PC-9 (cell line): Measurements from ENCODE around the gene RGS7. TPM values are rescaled to one million over a fixed set of nuclear protein-coding genes. Genes with fewer than 3 reads are reported as not detected.

Experiments
- BruUV-seq: library from RNA; stranded (reverse); fragments of 400-500 nt; replicated peaks from 2 replicates; lab custom pipeline; 2021; lab: Mats Ljungman, UMichigan
- CTCF ChIA-PET: fragments of 300-600 bp; sonication (Branson Sonifier 250); formaldehyde crosslinking; loops from one replicate; lab custom pipeline; 2022; ENCODE audit warnings: antibody characterized with exemption; lab: Charles Lee
- POLR2A ChIA-PET: fragments of 300-600 bp; sonication (Branson Sonifier 250); formaldehyde crosslinking; loops from one replicate; lab custom pipeline; 2022; ENCODE audit warnings: antibody characterized with exemption; ENCODE audit not compliant: unreplicated experiment; lab: Charles Lee
- DNase-seq, 2 experiments: peaks; one replicate each; pipeline versions ENCODE4 v3.0.0 to v3.0.0-alpha.2; 2015 to 2022; ENCODE audit warnings: mixed read lengths in 1 of 2
- H2AFZ ChIP-seq: fragments of 200-600 bp; sonication (generic); 2 replicates; pipeline ENCODE4 v1.8.1; 2017; ENCODE audit warnings: antibody characterized with exemption
- H3F3A ChIP-seq: fragments of 200-600 bp; sonication (generic); 2 replicates; pipeline ENCODE4 v1.8.1; 2017; ENCODE audit warnings: antibody characterized with exemption, mild to moderate bottlenecking, low read depth; ENCODE audit not compliant: insufficient read depth
- H3K27ac ChIP-seq: fragments of 200-600 bp; sonication (generic); 2 replicates; pipeline ENCODE4 v1.6.1; 2016; ENCODE audit warnings: mixed run types
- H3K27me3 ChIP-seq: fragments of 200-600 bp; sonication (generic); 2 replicates; pipeline ENCODE4 v1.6.1; 2016; ENCODE audit warnings: low read depth, mixed run types; ENCODE audit not compliant: insufficient read depth
- H3K36me3 ChIP-seq: fragments of 200-600 bp; sonication (generic); 2 replicates; pipeline ENCODE4 v1.6.1; 2016; ENCODE audit warnings: low read depth, mixed run types
- H3K4me1 ChIP-seq: fragments of 200-600 bp; sonication (generic); replicated peaks from 2 replicates; pipeline ENCODE4 v1.6.1; 2016; ENCODE audit warnings: mixed run types; ENCODE audit not compliant: insufficient read depth
- H3K4me2 ChIP-seq: fragments of 200-600 bp; sonication (generic); 2 replicates; pipeline ENCODE4 v1.6.1; 2017; ENCODE audit warnings: mixed run types
- H3K4me3 ChIP-seq: fragments of 200-600 bp; sonication (generic); 2 replicates; pipeline ENCODE4 v1.6.1; 2016; ENCODE audit warnings: mixed run types
- H3K79me2 ChIP-seq: fragments of 200-600 bp; sonication (generic); 2 replicates; pipeline ENCODE4 v1.6.1; 2017; ENCODE audit warnings: low read depth, mixed run types
- H3K9me2 ChIP-seq: fragments of 200-600 bp; sonication (generic); 2 replicates; pipeline ENCODE4 v1.8.1; 2017; ENCODE audit warnings: mild to moderate bottlenecking; ENCODE audit not compliant: insufficient read depth
- H3K9me3 ChIP-seq: fragments of 200-600 bp; sonication (generic); 2 replicates; pipeline ENCODE4 v1.8.1; 2016; ENCODE audit warnings: low read depth; ENCODE audit not compliant: insufficient read depth
- H4K20me1 ChIP-seq: fragments of 200-600 bp; sonication (generic); 2 replicates; pipeline ENCODE4 v1.8.1; 2017; ENCODE audit not compliant: insufficient read depth
- EZH2 ChIP-seq: fragments of 200-600 bp; sonication (generic); IDR thresholded peaks from 2 replicates; pipeline ENCODE4 v1.8.0; 2017; ENCODE audit warnings: antibody characterized with exemption, low read depth
- intact Hi-C: fragments of 100-400 bp; cut with micrococcal nuclease; formaldehyde crosslinking; loops from one replicate; pipeline ENCODE4 v1.10.0; 2022; ENCODE audit not compliant: unreplicated experiment
- total RNA-seq: library from RNA; stranded (reverse); gene quantifications from 2 replicates; pipeline ENCODE4 v1.2.3, GENCODE V29; 2021
- TF ChIP-seq, protein P1 (sequence below): fragments of 200-600 bp; sonication (generic); conservative IDR thresholded peaks from 2 replicates; pipeline ENCODE4 v1.6.1; 2017; ENCODE audit warnings: mixed run types, antibody characterized with exemption, mild to moderate bottlenecking, moderate library complexity

RGS7 gene
- total RNA-seq, 1 experiment from 2014 or later, result 5.8 TPM

DNA sequence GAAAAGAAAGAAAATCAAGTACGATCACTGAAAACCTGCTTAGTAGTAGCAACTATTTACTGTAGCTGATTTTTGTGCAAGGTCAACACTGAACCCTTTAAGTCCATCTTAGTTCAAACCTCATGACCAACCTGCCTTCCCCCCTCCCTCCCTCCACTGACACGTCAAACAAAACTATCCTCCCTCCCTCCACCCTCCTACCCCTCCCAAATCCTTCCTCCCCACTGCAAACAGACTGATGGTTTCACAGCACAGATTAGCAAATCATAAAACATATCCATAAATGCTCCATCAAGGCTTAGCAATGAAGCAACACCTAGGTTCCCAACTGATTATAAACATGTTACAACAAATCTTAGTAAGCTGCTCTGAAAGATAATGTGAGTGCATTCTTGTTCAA, 580.8 kb downstream of the RGS7 start:
- ChIA-PET POLR2A (no interaction called here), CTCF (no interaction called here)
- H3K4me3 ChIP-seq, result no peak overlapping the region
- no peaks in the 10 kb centered on the region for H3K9me3 ChIP-seq
- DNase-seq, result no peak
- H3K4me1 ChIP-seq, result no peaks in the 10 kb centered on the region
- H3F3A ChIP-seq, result no peaks in the 10 kb centered on the region
- no peak overlapping the region for H3K4me2 ChIP-seq
- peaks cover 34% of the 10 kb centered on the region; the same call in 1 of the 2 replicates for H3K27me3 ChIP-seq
- no peak for TF ChIP-seq EZH2
- TF ChIP-seq, protein P1, sequence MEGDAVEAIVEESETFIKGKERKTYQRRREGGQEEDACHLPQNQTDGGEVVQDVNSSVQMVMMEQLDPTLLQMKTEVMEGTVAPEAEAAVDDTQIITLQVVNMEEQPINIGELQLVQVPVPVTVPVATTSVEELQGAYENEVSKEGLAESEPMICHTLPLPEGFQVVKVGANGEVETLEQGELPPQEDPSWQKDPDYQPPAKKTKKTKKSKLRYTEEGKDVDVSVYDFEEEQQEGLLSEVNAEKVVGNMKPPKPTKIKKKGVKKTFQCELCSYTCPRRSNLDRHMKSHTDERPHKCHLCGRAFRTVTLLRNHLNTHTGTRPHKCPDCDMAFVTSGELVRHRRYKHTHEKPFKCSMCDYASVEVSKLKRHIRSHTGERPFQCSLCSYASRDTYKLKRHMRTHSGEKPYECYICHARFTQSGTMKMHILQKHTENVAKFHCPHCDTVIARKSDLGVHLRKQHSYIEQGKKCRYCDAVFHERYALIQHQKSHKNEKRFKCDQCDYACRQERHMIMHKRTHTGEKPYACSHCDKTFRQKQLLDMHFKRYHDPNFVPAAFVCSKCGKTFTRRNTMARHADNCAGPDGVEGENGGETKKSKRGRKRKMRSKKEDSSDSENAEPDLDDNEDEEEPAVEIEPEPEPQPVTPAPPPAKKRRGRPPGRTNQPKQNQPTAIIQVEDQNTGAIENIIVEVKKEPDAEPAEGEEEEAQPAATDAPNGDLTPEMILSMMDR, result no peak
- no TSS peak for BruUV-seq
- H3K79me2 ChIP-seq, result no peaks in the 10 kb centered on the region
- H2AFZ ChIP-seq, result peak overlapping the region; percentile 33; the same call in 1 of the 2 replicates
- no peaks in the 10 kb centered on the region for H4K20me1 ChIP-seq
- H3K27ac ChIP-seq, result no peak overlapping the region
- H3K36me3 ChIP-seq, result no peaks in the 10 kb centered on the region
- no peaks in the 10 kb centered on the region for H3K9me2 ChIP-seq
- intact Hi-C loops, result no loop called here

DNA sequence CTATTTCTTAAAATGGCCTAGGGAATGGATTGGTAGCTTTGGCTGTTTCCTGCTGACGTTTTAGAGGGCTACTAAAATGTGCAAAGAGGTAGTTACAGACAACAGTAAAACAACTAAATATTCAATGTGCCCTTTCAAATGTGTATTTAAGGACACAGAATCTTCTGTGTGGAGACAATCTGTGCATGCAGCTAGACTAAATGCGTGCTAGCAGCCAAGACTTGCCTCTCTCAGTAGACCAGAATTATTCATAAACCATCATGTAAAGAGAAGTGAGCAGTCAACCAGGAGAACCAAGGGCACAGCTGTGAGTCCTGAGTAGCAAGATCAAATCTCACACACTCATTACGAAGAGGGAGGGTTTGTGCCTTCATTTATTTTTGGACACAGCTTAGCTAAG, 584.9 kb downstream of the RGS7 start:
- H3K36me3 ChIP-seq, result no peaks in the 10 kb centered on the region
- H3K27me3 ChIP-seq, result peaks cover 46% of the 10 kb centered on the region
- H3K27ac ChIP-seq, result no peak overlapping the region
- no peak for DNase-seq
- no TSS peak for BruUV-seq
- H4K20me1 ChIP-seq, result no peaks in the 10 kb centered on the region
- no peak overlapping the region for H3K4me2 ChIP-seq
- peaks cover 2% of the 10 kb centered on the region; the same call in 1 of the 2 replicates for H3K4me1 ChIP-seq
- no peaks in the 10 kb centered on the region for H3K9me2 ChIP-seq
- no peaks in the 10 kb centered on the region for H3K79me2 ChIP-seq
- no peak overlapping the region for H2AFZ ChIP-seq
- H3F3A ChIP-seq, result no peaks in the 10 kb centered on the region
- intact Hi-C loops, result no loop called here
- no peak overlapping the region for H3K4me3 ChIP-seq
- CTCF ChIA-PET, result no interaction called here
- no peaks in the 10 kb centered on the region for H3K9me3 ChIP-seq
- TF ChIP-seq, protein P1, result no peak
- TF ChIP-seq EZH2, result no peak
- POLR2A ChIA-PET, result no interaction called here

DNA sequence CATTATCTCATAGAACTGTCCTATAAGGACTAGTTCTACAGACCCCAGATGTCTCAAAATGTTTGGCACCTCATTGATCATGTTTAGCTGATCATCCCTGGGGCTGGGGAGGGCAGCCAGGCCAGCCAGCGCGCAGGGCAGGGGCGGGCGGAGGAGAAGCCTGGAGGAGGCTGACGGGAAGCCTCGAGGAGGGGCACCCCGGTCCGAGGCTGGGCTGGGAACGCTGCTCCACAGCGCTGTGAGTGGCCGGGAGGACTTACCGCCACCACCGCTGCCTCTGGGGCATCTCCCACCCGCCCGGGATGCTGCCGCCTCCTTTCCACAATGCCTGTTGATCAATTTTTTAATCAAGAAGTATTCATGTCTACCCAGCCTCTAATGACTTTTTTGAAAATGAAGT, 585.6 kb downstream of the RGS7 start:
- Histone ChIP-seq H3K4me3 (no peak overlapping the region), H3K4me2 (no peak overlapping the region), H3K27ac (no peak overlapping the region), H3F3A (no peaks in the 10 kb centered on the region), H3K79me2 (no peaks in the 10 kb centered on the region), H4K20me1 (no peaks in the 10 kb centered on the region), H2AFZ (no peak overlapping the region), H3K36me3 (no peaks in the 10 kb centered on the region), H3K27me3 (peaks cover 46% of the 10 kb centered on the region), H3K4me1 (peaks cover 4% of the 10 kb centered on the region; the same call in 1 of the 2 replicates), H3K9me2 (no peaks in the 10 kb centered on the region), H3K9me3 (no peaks in the 10 kb centered on the region)
- BruUV-seq, result no TSS peak
- intact Hi-C loops, result no loop called here
- ChIA-PET POLR2A (no interaction called here), CTCF (no interaction called here)
- TF ChIP-seq EZH2, result no peak
- TF ChIP-seq, protein P1, result no peak
- DNase-seq, result no peak
